H54 (cell line): Measurements from ENCODE around the gene ANKFN1.

Experiments
- DNase-seq: peaks from one replicate; pipeline ENCODE4 v3.0.0; 2011; ENCODE audit warnings: low spot score, mixed read lengths; ENCODE audit not compliant: insufficient read length
- FAIRE-seq: peaks from 3 replicates; lab custom pipeline; 2011; peaks lifted over from hg19 to GRCh38; lab: Jason Lieb, UNC
- POLR2A ChIP-seq: IDR thresholded peaks from 2 replicates; pipeline ENCODE4 v1.6.1; 2011; ENCODE audit warnings: low read depth, mild to moderate bottlenecking, low read length

ANKFN1 gene

GRCh38 chr17:56130631-56131030 is 22.6 kb upstream of the ANKFN1 start:
- no peak for DNase-seq
- no peak for TF ChIP-seq POLR2A
- FAIRE-seq, result no peak

- no peak for FAIRE-seq
- DNase-seq, result no peak
- TF ChIP-seq POLR2A, result no peak
Measured at GRCh38 chr17:56131431-56131830, 21.8 kb upstream of the ANKFN1 start.

- no peak for TF ChIP-seq POLR2A
- DNase-seq (no peak), FAIRE-seq (no peak)
Measured at GRCh38 chr17:56136301-56136700, 17.0 kb upstream of the ANKFN1 start.

DNA sequence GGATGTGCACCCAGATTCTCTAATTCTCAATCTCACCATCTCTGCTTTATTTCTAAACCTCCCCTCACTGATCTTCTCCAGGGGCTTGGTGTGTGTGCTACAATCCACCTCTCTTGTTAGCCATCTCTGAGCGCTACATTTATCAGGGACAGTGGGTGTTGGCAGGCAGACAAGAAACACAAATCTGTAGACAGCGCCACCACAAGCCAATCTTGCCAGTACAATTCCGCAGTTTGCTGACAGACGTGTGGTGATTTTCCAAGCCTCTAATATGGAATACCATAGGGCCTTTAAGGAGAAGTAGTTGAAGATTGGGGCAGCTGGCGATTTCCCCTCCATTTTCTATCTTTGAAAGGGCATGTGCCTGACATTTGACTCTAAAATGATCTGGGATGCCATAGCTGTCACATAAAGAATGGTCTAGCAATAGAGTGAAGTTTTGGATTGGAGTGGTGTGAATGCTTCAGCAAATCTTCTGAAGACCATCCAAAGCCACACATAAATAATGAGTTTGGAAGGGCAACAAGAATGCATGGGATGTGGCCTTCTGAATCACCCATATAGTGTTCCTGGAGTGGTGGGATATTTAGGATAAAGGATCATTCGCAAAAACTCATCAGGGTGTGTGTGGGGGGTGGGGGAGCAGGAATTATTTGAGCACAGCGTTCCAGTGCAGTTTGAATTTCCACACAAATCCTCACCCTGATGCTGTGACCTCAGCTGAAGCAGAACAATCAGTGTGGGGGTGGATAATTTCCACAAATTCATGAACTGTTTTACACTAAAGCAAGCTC is 12.0 kb upstream of the ANKFN1 start:
- FAIRE-seq (no peak), DNase-seq (no peak)
- TF ChIP-seq POLR2A, result no peak

GRCh38 chr17:56142325-56142724 is 10.9 kb upstream of the ANKFN1 start:
- DNase-seq, result no peak
- peak; percentile 36 for FAIRE-seq
- TF ChIP-seq POLR2A, result no peak

DNA sequence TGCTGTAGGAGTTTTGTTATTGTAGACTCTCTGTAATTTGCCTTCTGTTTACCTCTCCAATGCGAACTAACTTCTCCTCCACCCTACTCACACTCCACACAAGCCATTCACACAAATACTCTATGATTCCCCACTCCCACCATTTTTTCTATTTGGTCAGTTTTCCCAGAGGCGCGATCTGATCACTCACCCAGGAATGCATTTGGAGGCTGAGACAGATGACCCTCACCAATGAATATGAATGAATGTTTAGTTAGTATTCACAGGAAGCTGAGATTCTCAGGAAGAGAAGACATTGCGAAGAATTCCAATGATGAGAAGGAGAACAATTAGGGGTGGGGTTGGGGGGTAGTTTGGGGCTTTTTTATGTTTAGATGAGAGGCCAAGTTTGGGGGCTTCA is 10.5 kb upstream of the ANKFN1 start:
- no peak for TF ChIP-seq POLR2A
- FAIRE-seq (no peak), DNase-seq (no peak)

DNA sequence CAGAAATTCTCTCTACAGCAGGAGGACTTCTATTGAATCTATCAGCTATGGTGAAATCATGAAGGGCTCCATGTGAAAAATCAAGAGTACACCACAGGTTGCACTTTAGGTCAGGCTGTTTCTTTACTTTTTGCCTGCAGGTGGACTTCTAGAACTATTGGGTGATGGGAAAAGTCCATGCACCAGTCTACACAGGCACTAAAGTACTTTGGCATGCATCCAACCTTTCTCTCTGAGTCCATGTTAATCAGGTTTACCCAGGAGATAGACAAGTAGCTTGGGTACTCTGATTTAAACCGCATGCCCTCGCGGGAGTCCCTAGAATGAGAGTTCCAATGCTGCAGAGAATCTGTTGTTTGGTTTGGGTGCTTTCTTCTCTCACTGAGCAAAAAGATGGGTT is 9.1 kb upstream of the ANKFN1 start:
- FAIRE-seq (no peak), DNase-seq (no peak)
- TF ChIP-seq POLR2A, result no peak

- FAIRE-seq (no peak), DNase-seq (no peak)
- TF ChIP-seq POLR2A, result no peak
Measured at GRCh38 chr17:56146534-56146933, 6.7 kb upstream of the ANKFN1 start.

- no peak for FAIRE-seq
- no peak for TF ChIP-seq POLR2A
- no peak for DNase-seq
Measured at GRCh38 chr17:56148333-56148732, 4.9 kb upstream of the ANKFN1 start.

- DNase-seq, result no peak
- no peak for FAIRE-seq
- no peak for TF ChIP-seq POLR2A
Measured at GRCh38 chr17:56149266-56150036, 3.8 kb upstream of the ANKFN1 start.

- DNase-seq (no peak), FAIRE-seq (no peak)
- TF ChIP-seq POLR2A, result no peak
Measured at GRCh38 chr17:56150649-56151048, 2.6 kb upstream of the ANKFN1 start.

GRCh38 chr17:56157845-56158244 is 4.6 kb downstream of the ANKFN1 start:
- DNase-seq, result no peak
- TF ChIP-seq POLR2A, result no peak
- no peak for FAIRE-seq

- FAIRE-seq, result no peak
- no peak for TF ChIP-seq POLR2A
- DNase-seq, result no peak
Measured at GRCh38 chr17:56158344-56158743, 5.1 kb downstream of the ANKFN1 start.

GRCh38 chr17:56158915-56159825 is 5.9 kb downstream of the ANKFN1 start:
- FAIRE-seq, result no peak
- no peak for TF ChIP-seq POLR2A
- DNase-seq, result no peak
